ENCODE measurements around the gene MDH1. TPM values are rescaled to one million over a fixed set of nuclear protein-coding genes. Genes with fewer than 3 reads are reported as not detected.

Gene MDH1
- total RNA-seq, 3 donors from 2014 or later: 125 to 574 (median 147) TPM

- DNase-seq (ENCODE audit: low spot score in 2 of 2): no peak
- peaks cover 0 to 8% of the 10 kb centered on the region in 2 donors for H3K9me3 ChIP-seq
- no peak overlapping the region for H3K4me3 ChIP-seq
- intact Hi-C loops (cut with DNase I; ENCODE audit: low total_unique reads): no loop called here
- H3K27me3 ChIP-seq: no peaks in the 10 kb centered on the region
- no peaks in the 10 kb centered on the region for H3K4me1 ChIP-seq
- no peaks in the 10 kb centered on the region for H3K36me3 ChIP-seq
- TF ChIP-seq POLR2A (IDR thresholded peaks at IDR 0.05) (no peak), CTCF (IDR thresholded peaks at IDR 0.05) (no peak), POLR2AphosphoS5 (IDR thresholded peaks at IDR 0.05) (no peak)
- no peak overlapping the region for H3K27ac ChIP-seq
These were observed 54.2 kb downstream of the MDH1 start for GRCh38 chr2:63642946-63643345.

GRCh38 chr2:63643486-63643885 is 54.7 kb downstream of the MDH1 start:
- no peak for DNase-seq (ENCODE audit: low spot score in 2 of 2)
- H3K9me3 ChIP-seq: peaks cover 0 to 8% of the 10 kb centered on the region in 2 donors
- H3K27ac ChIP-seq: no peak overlapping the region
- no peaks in the 10 kb centered on the region for H3K36me3 ChIP-seq
- H3K4me3 ChIP-seq: no peak overlapping the region
- no peaks in the 10 kb centered on the region for H3K4me1 ChIP-seq
- intact Hi-C loops (cut with DNase I; ENCODE audit: low total_unique reads): no loop called here
- H3K27me3 ChIP-seq: no peaks in the 10 kb centered on the region
- no peak for TF ChIP-seq CTCF (IDR thresholded peaks at IDR 0.05)
- TF ChIP-seq POLR2AphosphoS5 (IDR thresholded peaks at IDR 0.05): no peak
- no peak for TF ChIP-seq POLR2A (IDR thresholded peaks at IDR 0.05)

- intact Hi-C loops (cut with DNase I; ENCODE audit: low total_unique reads): no loop called here
- TF ChIP-seq CTCF (IDR thresholded peaks at IDR 0.05) (no peak), POLR2A (IDR thresholded peaks at IDR 0.05) (no peak), POLR2AphosphoS5 (IDR thresholded peaks at IDR 0.05) (no peak)
These were observed 59.9 kb downstream of the MDH1 start for GRCh38 chr2:63648632-63649031.

GRCh38 chr2:63649829-63650228 is 61.1 kb downstream of the MDH1 start:
- no peaks in the 10 kb centered on the region for H3K4me1 ChIP-seq
- TF ChIP-seq POLR2A (IDR thresholded peaks at IDR 0.05) (no peak), CTCF (IDR thresholded peaks at IDR 0.05) (no peak), POLR2AphosphoS5 (IDR thresholded peaks at IDR 0.05) (no peak)
- no peaks in the 10 kb centered on the region for H3K9me3 ChIP-seq
- no peak overlapping the region for H3K4me3 ChIP-seq
- no peaks in the 10 kb centered on the region for H3K36me3 ChIP-seq
- intact Hi-C loops (cut with DNase I; ENCODE audit: low total_unique reads): no loop called here
- H3K27ac ChIP-seq: no peak overlapping the region
- H3K27me3 ChIP-seq: no peaks in the 10 kb centered on the region
- DNase-seq (ENCODE audit: low spot score in 2 of 2): no peak

More at GRCh38 chr2:63648632-63649031, 59.9 kb downstream of the MDH1 start:
- Histone ChIP-seq H3K4me3 (no peak overlapping the region), H3K9me3 (no peaks in the 10 kb centered on the region), H3K27me3 (no peaks in the 10 kb centered on the region), H3K4me1 (no peaks in the 10 kb centered on the region), H3K27ac (no peak overlapping the region), H3K36me3 (no peaks in the 10 kb centered on the region)
- DNase-seq (ENCODE audit: low spot score in 2 of 2): no peak

- H3K27me3 ChIP-seq: no peaks in the 10 kb centered on the region
- no peak for TF ChIP-seq CTCF (IDR thresholded peaks at IDR 0.05)
- no peak for TF ChIP-seq POLR2A (IDR thresholded peaks at IDR 0.05)
- no peak for TF ChIP-seq POLR2AphosphoS5 (IDR thresholded peaks at IDR 0.05)
- intact Hi-C loops (cut with DNase I; ENCODE audit: low total_unique reads): no loop called here
These were observed 62.0 kb downstream of the MDH1 start for GRCh38 chr2:63650756-63651155.

More at GRCh38 chr2:63650756-63651155, 62.0 kb downstream of the MDH1 start:
- H3K4me3 ChIP-seq: no peak overlapping the region
- DNase-seq (ENCODE audit: low spot score in 2 of 2): no peak
- no peaks in the 10 kb centered on the region for H3K4me1 ChIP-seq
- H3K9me3 ChIP-seq: no peaks in the 10 kb centered on the region
- H3K36me3 ChIP-seq: no peaks in the 10 kb centered on the region
- no peak overlapping the region for H3K27ac ChIP-seq
